HG02642 (cell line): ENCODE results near the gene BPIFA2.

Source experiments
- ATAC-seq: cut with Tn5 transposase; IDR thresholded peaks from one replicate; pipeline ENCODE4 v1.9.1; 2021; ENCODE audit warnings: mild to moderate bottlenecking; ENCODE audit not compliant: unreplicated experiment, poor library complexity

BPIFA2 gene

GRCh38 chr20:33191484-33191883 lies 23.5 kb downstream of the BPIFA2 start:
- no peak for ATAC-seq

GRCh38 chr20:33191955-33192354 lies 24.0 kb downstream of the BPIFA2 start:
- no peak for ATAC-seq

- no peak for ATAC-seq
Measured at GRCh38 chr20:33192912-33193501, 25.0 kb downstream of the BPIFA2 start.

- ATAC-seq, result no peak
Measured at GRCh38 chr20:33199026-33199425, 31.1 kb downstream of the BPIFA2 start.

GRCh38 chr20:33202451-33202850 lies 34.5 kb downstream of the BPIFA2 start:
- ATAC-seq, result no peak

GRCh38 chr20:33203444-33203843 lies 35.5 kb downstream of the BPIFA2 start:
- ATAC-seq, result no peak

GRCh38 chr20:33209789-33210188 lies 41.8 kb downstream of the BPIFA2 start:
- ATAC-seq, result no peak

GRCh38 chr20:33210371-33210770 lies 42.4 kb downstream of the BPIFA2 start:
- no peak for ATAC-seq

- no peak for ATAC-seq
Measured at GRCh38 chr20:33211817-33212424, 44.0 kb downstream of the BPIFA2 start.

- no peak for ATAC-seq
Measured at GRCh38 chr20:33217052-33217451, 49.1 kb downstream of the BPIFA2 start, which contains the start of gene BPIFA3. Gene BPIFA3, plus strand, starts transcription at chr20:33217352. Its CDS starts 185 bp downstream, at chr20:33217537.

- ATAC-seq, result no peak
Measured at GRCh38 chr20:33224399-33224798, 56.4 kb downstream of the BPIFA2 start.

GRCh38 chr20:33229843-33230242 lies 61.9 kb downstream of the BPIFA2 start:
- no peak for ATAC-seq
